ENCODE measurements around the gene SPAG5. TPM values are rescaled to one million over a fixed set of nuclear protein-coding genes. Genes with fewer than 3 reads are reported as not detected.

Gene SPAG5
- polyA plus RNA-seq, 3 donors from 2014 or later: 0.73 to 4.1 (median 3.2) TPM

- Mint-ChIP-seq H3K4me1 (peaks cover 48 to 50% of the 10 kb centered on the region in 2 donors), H3K36me3 (peaks cover 18 to 37% (median 24%) of the 10 kb centered on the region in 3 donors), H3K9me3 (no peaks in the 10 kb centered on the region), H3K27ac (peak overlapping the region; percentile 72 to 92 (median 80)), H3K27me3 (ENCODE audit: low read depth in 3 of 3) (peaks cover 0 to 3% (median 0%) of the 10 kb centered on the region in 3 donors), H3K4me3 (peak overlapping the region; percentile 83 to 91 (median 90))
- no peak for DNase-seq
Observed at GRCh38 chr17:28553000-28553505, 45.8 kb downstream of the SPAG5 start.

DNA sequence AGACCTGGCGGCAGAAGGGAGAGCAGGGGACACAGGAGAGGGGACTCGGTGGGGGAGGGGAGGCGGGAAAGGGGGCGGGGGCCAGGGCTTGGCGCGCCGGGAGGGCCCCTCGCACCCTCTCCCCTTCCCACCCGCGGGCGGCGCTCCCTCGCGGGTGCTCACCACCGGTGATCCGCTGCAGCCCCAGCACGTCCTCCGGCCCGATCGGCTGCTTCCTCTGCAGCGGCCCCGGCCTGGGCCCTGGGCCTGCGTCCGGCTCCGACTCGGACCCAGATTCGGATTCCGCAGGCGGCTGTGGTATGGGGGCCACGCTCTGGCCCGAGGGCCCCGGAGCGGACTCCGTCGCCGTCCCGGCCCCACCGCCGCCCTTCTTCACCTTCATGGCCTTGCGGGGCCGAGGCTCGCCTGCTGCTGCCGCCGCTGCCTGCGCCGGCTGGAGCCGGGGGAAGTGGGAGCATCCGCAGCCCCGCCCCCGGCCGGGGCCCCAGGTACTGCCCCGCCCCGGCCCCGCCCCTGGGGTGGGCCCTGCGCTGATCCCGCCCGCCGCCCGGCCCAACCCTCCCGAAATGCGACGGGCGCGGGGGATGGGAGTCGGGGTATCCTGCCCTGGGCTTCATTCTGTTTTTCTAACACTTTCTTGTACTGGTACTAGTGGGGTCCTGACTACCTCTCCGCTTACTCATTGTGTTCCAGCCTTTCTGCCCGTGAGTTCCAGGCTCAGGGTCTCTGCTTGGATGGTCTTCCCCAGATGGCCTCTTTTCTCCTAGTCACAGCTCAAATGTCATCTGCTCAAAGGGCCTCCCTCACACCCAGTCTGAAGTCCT lies 46.4 kb downstream of the SPAG5 start, which contains the start of gene UNC119:
TSS of gene UNC119 (minus strand) at position 449 of the 824 bp plus-strand sequence. CDS start at position 382, 67 bp downstream.
- Mint-ChIP-seq H3K27ac (peak within 1 kb of the TSS; percentile 82 to 92 (median 88)), H3K4me3 (peak within 1 kb of the TSS; percentile 83 to 91 (median 90)), H3K4me1 (peaks cover 55 to 57% of the 10 kb centered on the region in 2 donors), H3K27me3 (ENCODE audit: low read depth in 3 of 3) (peaks cover 0 to 3% (median 0%) of the 10 kb centered on the region in 3 donors), H3K9me3 (no peaks in the 10 kb centered on the region), H3K36me3 (peaks cover 13 to 31% (median 20%) of the 10 kb centered on the region in 3 donors)
- DNase-seq: peak; percentile 71 to 77 (median 77)

- Mint-ChIP-seq H3K27me3 (ENCODE audit: low read depth in 3 of 3) (peaks cover 0 to 3% (median 0%) of the 10 kb centered on the region in 3 donors), H3K4me3 (peak overlapping the region; percentile 71 to 88 (median 85)), H3K36me3 (peaks cover 9 to 25% (median 15%) of the 10 kb centered on the region in 3 donors), H3K9me3 (no peaks in the 10 kb centered on the region), H3K27ac (peak overlapping the region; percentile 74 to 89 (median 84)), H3K4me1 (peaks cover 55 to 57% of the 10 kb centered on the region in 2 donors)
- no peak for DNase-seq
Observed at GRCh38 chr17:28551421-28552175, 47.2 kb downstream of the SPAG5 start.

DNA sequence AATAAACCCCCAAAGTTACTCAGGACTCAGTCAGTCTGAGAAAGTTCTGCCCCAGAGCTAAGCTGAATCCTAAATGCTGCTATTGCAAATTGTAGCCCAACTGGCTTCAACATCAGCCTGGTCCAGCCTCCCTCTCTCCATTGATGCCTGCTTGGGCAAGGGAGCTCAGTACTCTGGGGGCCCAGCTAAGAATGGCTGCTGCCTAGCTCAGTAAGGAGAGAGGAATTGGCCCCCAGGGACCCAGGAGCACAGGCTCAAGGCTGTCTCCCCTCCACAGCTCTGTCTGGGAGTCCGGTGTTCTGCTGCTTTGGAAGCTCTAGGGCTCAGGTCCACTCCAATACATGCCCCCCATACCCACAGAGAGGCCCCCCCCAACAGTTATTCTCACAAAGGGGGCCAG lies 48.0 kb downstream of the SPAG5 start:
- H3K4me1 Mint-ChIP-seq: peaks cover 55 to 57% of the 10 kb centered on the region in 2 donors
- peak overlapping the region in 4 of 5 donors; percentile 71 to 86 (median 84) for H3K4me3 Mint-ChIP-seq
- no peaks in the 10 kb centered on the region for H3K9me3 Mint-ChIP-seq
- peaks cover 8 to 18% (median 9%) of the 10 kb centered on the region in 3 donors for H3K36me3 Mint-ChIP-seq
- H3K27ac Mint-ChIP-seq: peak overlapping the region; percentile 74 to 89 (median 82)
- no peak for DNase-seq
- H3K27me3 Mint-ChIP-seq (ENCODE audit: low read depth in 3 of 3): peaks cover 0 to 3% (median 0%) of the 10 kb centered on the region in 3 donors

- Mint-ChIP-seq H3K4me1 (peaks cover 55 to 57% of the 10 kb centered on the region in 2 donors), H3K36me3 (peaks cover 8 to 13% (median 12%) of the 10 kb centered on the region in 3 donors), H3K9me3 (no peaks in the 10 kb centered on the region), H3K27me3 (ENCODE audit: low read depth in 3 of 3) (peaks cover 0 to 3% (median 0%) of the 10 kb centered on the region in 3 donors), H3K4me3 (peak overlapping the region in 4 of 5 donors; percentile 18 to 49 (median 30)), H3K27ac (peak overlapping the region; percentile 78 to 89 (median 84))
- DNase-seq: peak; percentile 28 to 43 (median 34)
Observed at GRCh38 chr17:28549236-28550132, 49.3 kb downstream of the SPAG5 start.

- peaks cover 2 to 6% (median 3%) of the 10 kb centered on the region in 3 donors for H3K36me3 Mint-ChIP-seq
- peak overlapping the region in 4 of 5 donors; percentile 46 to 81 (median 74) for H3K4me3 Mint-ChIP-seq
- H3K27ac Mint-ChIP-seq: peak overlapping the region; percentile 77 to 93 (median 84)
- peaks cover 0 to 3% (median 0%) of the 10 kb centered on the region in 3 donors for H3K27me3 Mint-ChIP-seq (ENCODE audit: low read depth in 3 of 3)
- peaks cover 53 to 57% of the 10 kb centered on the region in 2 donors for H3K4me1 Mint-ChIP-seq
- H3K9me3 Mint-ChIP-seq: no peaks in the 10 kb centered on the region
- DNase-seq: no peak
Observed at GRCh38 chr17:28548417-28549130, 50.3 kb downstream of the SPAG5 start.

- DNase-seq: peak; percentile 56 to 59 (median 58)
- Mint-ChIP-seq H3K27ac (peak overlapping the region; percentile 70 to 93 (median 85)), H3K36me3 (peaks cover 0 to 4% (median 0%) of the 10 kb centered on the region in 3 donors), H3K27me3 (ENCODE audit: low read depth in 3 of 3) (peaks cover 0 to 2% (median 0%) of the 10 kb centered on the region in 3 donors), H3K9me3 (no peaks in the 10 kb centered on the region), H3K4me3 (peak overlapping the region; percentile 67 to 81 (median 74)), H3K4me1 (peaks cover 48 to 49% of the 10 kb centered on the region in 2 donors)
Observed at GRCh38 chr17:28547623-28548416, 51.0 kb downstream of the SPAG5 start.

- H3K4me1 Mint-ChIP-seq: peaks cover 45 to 46% of the 10 kb centered on the region in 2 donors
Observed at GRCh38 chr17:28547096-28547622, 51.7 kb downstream of the SPAG5 start.

GRCh38 chr17:28545787-28546415 lies 52.9 kb downstream of the SPAG5 start:
- H3K27ac Mint-ChIP-seq: peak overlapping the region in 4 of 6 donors; percentile 4 to 63 (median 51)
- H3K36me3 Mint-ChIP-seq: peaks cover 0 to 4% (median 0%) of the 10 kb centered on the region in 3 donors
- no peak for DNase-seq
- peaks cover 34 to 35% of the 10 kb centered on the region in 2 donors for H3K4me1 Mint-ChIP-seq
- no peaks in the 10 kb centered on the region for H3K27me3 Mint-ChIP-seq (ENCODE audit: low read depth in 3 of 3)
- H3K4me3 Mint-ChIP-seq: peak overlapping the region in 1 of 5 donors; percentile 2
- H3K9me3 Mint-ChIP-seq: no peaks in the 10 kb centered on the region

More at GRCh38 chr17:28547096-28547622, 51.7 kb downstream of the SPAG5 start:
- Mint-ChIP-seq H3K9me3 (no peaks in the 10 kb centered on the region), H3K27ac (peak overlapping the region in 5 of 6 donors; percentile 55 to 93 (median 89)), H3K27me3 (ENCODE audit: low read depth in 3 of 3) (no peaks in the 10 kb centered on the region), H3K36me3 (peaks cover 0 to 4% (median 0%) of the 10 kb centered on the region in 3 donors), H3K4me3 (peak overlapping the region; percentile 67 to 81 (median 74))
- DNase-seq: no peak

DNA sequence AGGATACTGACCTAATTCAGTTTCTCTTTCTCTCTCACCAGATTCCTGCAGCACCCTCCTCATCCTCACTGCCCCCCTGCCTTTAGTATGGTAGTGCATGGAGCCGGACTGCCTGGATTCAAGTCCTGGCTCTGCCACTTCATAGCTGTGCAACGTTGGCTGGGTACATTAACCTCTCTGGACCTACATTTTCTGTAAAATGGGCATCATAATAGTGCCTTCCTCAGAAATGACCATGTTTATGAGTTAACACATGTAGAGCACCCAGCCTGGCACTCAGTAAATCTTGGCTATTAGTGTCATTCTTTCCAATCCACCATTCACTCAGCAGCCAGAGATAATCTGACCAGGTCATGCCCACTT lies 53.7 kb downstream of the SPAG5 start:
- DNase-seq: no peak
- Mint-ChIP-seq H3K27ac (peak overlapping the region in 3 of 6 donors; percentile 36 to 63 (median 63)), H3K4me3 (no peak overlapping the region), H3K36me3 (peaks cover 0 to 4% (median 0%) of the 10 kb centered on the region in 3 donors), H3K4me1 (peaks cover 27% of the 10 kb centered on the region in 2 donors), H3K27me3 (ENCODE audit: low read depth in 3 of 3) (peaks cover 0 to under 1% (median 0%) of the 10 kb centered on the region in 3 donors), H3K9me3 (no peaks in the 10 kb centered on the region)

All from immature natural killer cell (primary cell).